ENCODE results near the gene FBXO31. TPM values are rescaled to one million over a fixed set of nuclear protein-coding genes. Genes with fewer than 3 reads are reported as not detected.

The FBXO31 gene
- total and polyA plus RNA-seq, 9 of the 15 experiments (the other 6 are each of a cell fraction or from before 2014, with no cell fraction given) = 0.18 to 33.3 (median 10.9) TPM

- TF ChIP-seq, protein P1, sequence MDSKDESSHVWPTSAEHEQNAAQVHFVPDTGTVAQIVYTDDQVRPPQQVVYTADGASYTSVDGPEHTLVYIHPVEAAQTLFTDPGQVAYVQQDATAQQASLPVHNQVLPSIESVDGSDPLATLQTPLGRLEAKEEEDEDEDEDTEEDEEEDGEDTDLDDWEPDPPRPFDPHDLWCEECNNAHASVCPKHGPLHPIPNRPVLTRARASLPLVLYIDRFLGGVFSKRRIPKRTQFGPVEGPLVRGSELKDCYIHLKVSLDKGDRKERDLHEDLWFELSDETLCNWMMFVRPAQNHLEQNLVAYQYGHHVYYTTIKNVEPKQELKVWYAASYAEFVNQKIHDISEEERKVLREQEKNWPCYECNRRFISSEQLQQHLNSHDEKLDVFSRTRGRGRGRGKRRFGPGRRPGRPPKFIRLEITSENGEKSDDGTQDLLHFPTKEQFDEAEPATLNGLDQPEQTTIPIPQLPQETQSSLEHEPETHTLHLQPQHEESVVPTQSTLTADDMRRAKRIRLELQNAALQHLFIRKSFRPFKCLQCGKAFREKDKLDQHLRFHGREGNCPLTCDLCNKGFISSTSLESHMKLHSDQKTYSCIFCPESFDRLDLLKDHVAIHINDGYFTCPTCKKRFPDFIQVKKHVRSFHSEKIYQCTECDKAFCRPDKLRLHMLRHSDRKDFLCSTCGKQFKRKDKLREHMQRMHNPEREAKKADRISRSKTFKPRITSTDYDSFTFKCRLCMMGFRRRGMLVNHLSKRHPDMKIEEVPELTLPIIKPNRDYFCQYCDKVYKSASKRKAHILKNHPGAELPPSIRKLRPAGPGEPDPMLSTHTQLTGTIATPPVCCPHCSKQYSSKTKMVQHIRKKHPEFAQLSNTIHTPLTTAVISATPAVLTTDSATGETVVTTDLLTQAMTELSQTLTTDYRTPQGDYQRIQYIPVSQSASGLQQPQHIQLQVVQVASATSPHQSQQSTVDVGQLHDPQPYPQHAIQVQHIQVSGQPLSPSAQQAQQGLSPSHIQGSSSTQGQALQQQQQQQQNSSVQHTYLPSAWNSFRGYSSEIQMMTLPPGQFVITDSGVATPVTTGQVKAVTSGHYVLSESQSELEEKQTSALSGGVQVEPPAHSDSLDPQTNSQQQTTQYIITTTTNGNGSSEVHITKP (IDR thresholded peaks at IDR 0.05; ENCODE audit: partially characterized antibody) = no peak
- TF ChIP-seq MTA1 (IDR thresholded peaks at IDR 0.05; ENCODE audit: borderline replicate concordance) = no peak
- no peak for TF ChIP-seq NR3C1 (CRISPR knock-in tag; IDR thresholded peaks at IDR 0.05)
- no peak for TF ChIP-seq NR1H2 (CRISPR knock-in tag; IDR thresholded peaks at IDR 0.05)
- TF ChIP-seq, protein P2, sequence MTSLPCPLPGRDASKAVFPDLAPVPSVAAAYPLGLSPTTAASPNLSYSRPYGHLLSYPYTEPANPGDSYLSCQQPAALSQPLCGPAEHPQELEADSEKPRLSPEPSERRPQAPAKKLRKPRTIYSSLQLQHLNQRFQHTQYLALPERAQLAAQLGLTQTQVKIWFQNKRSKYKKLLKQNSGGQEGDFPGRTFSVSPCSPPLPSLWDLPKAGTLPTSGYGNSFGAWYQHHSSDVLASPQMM (CRISPR knock-in tag; IDR thresholded peaks at IDR 0.05) = no peak
- TF ChIP-seq SP1 (CRISPR knock-in tag; IDR thresholded peaks at IDR 0.05) = no peak
- TF ChIP-seq, protein P3, sequence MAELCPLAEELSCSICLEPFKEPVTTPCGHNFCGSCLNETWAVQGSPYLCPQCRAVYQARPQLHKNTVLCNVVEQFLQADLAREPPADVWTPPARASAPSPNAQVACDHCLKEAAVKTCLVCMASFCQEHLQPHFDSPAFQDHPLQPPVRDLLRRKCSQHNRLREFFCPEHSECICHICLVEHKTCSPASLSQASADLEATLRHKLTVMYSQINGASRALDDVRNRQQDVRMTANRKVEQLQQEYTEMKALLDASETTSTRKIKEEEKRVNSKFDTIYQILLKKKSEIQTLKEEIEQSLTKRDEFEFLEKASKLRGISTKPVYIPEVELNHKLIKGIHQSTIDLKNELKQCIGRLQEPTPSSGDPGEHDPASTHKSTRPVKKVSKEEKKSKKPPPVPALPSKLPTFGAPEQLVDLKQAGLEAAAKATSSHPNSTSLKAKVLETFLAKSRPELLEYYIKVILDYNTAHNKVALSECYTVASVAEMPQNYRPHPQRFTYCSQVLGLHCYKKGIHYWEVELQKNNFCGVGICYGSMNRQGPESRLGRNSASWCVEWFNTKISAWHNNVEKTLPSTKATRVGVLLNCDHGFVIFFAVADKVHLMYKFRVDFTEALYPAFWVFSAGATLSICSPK (IDR thresholded peaks at IDR 0.05; ENCODE audit: borderline replicate concordance) = no peak
- TF ChIP-seq ILK (tag; IDR thresholded peaks at IDR 0.05; ENCODE audit: borderline replicate concordance, low read depth) = no peak
- no peak for TF ChIP-seq TCF15 (CRISPR knock-in tag; IDR thresholded peaks at IDR 0.05)
These were observed 38.5 kb upstream of the FBXO31 start (continued) for GRCh38 chr16:87422106-87422505.

All from K562 (cell line).